ENCODE data around the gene ZNF438. TPM values are rescaled to one million over a fixed set of nuclear protein-coding genes. Genes with fewer than 3 reads are reported as not detected.
"Not testable (repeated sequence)": the region's sequence is repeated elsewhere in the genome, so short reads cannot be mapped to it uniquely, and the experiment has no call there.

Gene ZNF438
- polyA plus RNA-seq, 12 donors: 12.7 to 19.7 (median 15.1) TPM; not detected in 1

- DNase-seq: no peak
Observed at GRCh38 chr10:30812018-30812851, 219.4 kb downstream of the ZNF438 start.

DNA sequence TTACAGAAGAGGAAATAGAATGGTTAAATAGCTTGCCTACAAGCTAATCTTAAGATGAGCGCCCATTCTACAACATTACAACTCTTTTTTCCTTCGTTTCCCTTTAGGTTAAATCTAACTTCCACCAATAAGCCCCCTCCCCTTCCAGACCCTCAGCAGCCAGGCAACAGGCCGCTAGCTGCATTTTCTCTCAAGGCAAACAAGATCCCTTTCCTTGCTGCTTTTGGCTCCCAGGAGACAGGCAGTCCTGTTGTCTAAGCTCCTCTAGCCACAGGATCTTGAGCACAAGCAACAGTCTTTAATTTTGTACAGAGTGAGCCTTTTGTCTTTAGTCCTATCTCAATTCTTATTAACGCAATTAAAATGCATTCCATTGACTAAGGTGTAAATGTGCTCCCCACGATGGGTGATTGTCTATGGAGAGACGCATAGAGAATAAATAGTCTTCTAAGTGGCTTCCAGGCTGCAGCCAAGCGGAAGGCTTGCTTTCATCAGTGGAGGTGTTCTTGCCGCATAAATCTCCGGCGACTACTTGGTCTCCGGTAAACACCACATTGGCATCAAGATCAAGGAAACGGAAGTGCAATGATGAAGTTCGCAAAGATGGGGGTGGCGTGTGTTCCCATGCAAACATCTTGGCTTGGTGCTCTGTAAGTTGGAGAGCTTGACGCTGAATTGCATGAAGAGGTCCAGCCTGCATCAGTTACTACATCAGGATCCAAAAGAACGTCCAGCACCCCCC lies 220.2 kb downstream of the ZNF438 start:
- DNase-seq: no peak

- DNase-seq: no peak
Observed at GRCh38 chr10:30810416-30810815, 221.2 kb downstream of the ZNF438 start.

- no peak for DNase-seq
Observed at GRCh38 chr10:30806850-30807249, 224.8 kb downstream of the ZNF438 start.

DNA sequence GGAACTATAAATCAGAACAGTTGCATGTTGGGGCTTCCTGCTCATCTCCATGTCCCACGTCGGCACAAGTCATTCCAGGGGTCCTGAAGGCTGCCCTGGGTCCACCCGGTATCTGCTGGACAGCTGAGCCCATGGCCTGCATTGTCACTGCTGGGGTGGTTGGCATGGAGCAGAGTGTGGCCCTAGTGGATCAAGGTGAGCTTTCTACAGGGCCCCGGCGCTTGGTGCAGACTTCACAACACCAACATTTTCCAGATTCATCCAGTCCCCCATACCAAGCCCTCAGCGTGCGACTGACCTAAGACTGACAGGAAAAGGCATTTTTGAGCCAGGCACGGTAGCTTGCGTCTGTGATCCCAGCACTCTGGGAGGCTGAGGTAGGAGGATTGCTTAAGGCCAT lies 226.6 kb downstream of the ZNF438 start:
- no peak for DNase-seq

DNA sequence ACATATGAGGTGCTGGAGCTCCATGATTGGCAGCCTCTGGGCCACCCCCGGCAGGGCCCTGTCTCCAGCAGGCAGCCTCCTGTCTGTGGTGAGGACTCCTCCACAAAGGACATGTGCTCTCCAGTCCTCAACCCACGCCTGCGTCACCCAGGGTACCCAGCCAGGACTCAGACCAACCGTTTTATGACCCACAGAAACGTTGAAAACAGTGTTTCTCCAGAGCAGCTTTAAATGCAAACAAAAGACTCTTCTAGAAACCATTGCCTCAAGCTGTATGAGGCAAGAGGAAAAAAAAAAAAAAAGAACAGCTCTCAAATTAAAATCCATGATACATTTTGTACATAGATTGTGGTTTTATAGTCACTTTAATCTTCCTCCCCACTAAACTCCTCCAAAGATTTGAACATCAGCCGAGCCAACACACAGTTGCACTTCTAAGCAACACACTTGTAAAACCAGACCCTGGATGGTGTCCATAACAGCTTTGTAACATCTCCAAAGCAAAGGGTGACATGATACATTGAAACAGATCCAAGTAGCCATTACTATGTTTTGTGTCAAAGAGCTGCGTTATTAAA lies 227.1 kb downstream of the ZNF438 start:
- peak; percentile 79 for DNase-seq

DNA sequence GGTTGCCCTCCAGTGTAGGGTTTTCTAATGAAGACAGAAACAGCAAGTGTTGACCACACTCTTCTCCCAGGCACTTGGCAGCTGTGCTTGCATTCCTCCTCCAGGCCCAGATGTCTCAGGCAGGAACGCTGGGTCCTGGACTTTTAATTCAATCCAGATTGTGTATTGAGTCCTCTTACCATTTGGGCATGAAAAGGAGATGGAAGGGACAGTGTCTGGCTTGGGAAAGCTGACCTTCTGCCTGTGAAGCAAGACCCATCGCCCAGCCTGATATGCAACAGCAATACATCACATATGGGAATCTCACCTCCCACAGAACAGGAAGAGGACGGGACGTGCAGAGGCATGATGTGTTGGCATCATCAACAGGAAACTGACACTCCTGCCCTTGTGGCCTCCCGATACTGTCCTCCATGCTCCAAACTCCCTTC lies 227.8 kb downstream of the ZNF438 start:
- DNase-seq: no peak

DNA sequence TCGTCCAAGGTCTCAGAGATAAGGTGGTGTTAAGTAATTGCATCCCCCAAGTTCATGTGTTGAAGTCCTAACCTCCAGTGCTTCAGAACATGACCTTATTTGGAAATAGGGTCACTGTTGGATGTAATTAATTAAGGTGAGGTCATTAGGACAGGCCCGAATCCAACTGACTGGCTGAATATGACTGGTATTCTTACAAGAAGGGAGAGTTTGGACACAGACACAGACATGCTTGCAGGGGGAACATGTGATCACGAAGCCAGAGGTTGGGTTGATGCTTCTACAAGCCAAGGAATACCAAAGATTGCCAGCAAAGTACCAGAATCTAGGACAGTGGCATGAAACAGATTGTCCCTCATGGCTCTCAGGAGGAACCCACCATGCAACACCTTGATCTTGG lies 228.6 kb downstream of the ZNF438 start:
- DNase-seq: no peak

DNA sequence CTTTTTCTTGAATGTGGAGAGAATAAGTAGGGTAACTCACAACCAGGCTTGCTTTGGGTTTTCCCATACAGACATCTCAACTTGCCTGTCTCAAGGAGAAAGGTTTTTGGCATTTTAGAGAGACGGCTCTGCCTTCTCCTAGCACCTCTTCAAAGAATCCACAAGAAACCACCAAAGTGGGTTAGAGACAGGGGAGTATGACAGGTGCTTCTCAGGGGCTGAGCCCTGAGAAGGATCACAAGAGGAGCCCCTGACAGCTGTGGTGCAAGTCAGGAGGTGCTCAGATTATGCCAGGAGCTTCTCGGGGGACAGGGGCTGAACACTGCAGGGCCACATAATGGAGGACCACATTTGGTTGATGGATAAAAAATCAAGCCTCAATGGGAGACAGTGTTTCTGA lies 231.3 kb downstream of the ZNF438 start:
- DNase-seq: no peak

DNA sequence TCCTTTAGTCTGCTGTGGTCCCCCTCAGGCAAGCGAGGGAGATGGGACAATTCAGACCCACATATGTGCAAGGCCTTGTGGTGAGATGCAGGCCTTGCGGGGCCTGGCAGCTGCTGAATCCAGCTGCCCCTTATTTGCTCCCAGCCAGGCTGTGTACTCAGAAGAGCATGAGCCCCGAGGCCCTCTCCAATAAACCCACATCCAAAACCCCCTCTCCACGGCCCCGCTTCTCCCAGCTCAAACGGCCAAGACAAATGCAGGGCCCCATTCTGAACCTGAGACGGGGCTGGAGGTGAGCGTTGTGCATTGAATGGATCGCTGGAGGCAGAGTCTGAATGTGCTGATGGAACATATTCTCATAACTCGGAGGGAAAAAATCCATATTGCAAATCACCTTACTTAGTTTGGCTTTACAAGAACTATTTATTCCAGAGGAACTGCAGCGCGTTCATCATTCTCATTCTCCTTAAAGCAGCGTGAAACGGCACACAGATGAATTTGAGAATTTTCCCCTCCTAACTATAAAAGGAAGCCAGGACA lies 232.9 kb downstream of the ZNF438 start:
- no peak for DNase-seq

DNA sequence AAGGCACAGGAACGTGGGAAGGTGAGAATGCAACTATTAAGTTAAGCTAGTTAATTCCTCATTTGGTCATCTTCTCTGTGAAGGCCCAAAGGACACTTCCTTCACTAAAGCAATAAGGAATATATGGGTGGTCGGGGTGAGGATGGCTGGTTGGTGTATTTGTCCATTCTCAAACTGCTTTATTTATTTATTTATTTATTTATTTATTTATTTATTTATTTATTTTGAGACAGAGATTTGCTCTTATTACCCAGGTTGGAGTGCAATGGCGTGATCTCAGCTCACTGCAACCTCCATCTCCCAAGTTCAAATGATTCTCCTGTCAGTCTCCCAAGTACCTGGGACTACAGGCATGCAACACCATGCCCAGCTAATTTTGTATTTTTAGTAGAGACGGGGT lies 236.6 kb downstream of the ZNF438 start:
- DNase-seq: not testable (repeated sequence)
